Caco-2 (cell line): ENCODE data around the gene TAS1R3. TPM values are rescaled to one million over a fixed set of nuclear protein-coding genes. Genes with fewer than 3 reads are reported as not detected.

Source experiments
- BruUV-seq: library from RNA; stranded (reverse); fragments of 400-500 nt; replicated peaks from 2 replicates; lab custom pipeline; 2021; lab: Mats Ljungman, UMichigan
- CTCF ChIA-PET: fragments of 300-600 bp; sonication (Branson Sonifier 250); formaldehyde crosslinking; loops from one replicate; lab custom pipeline; 2022; ENCODE audit warnings: antibody characterized with exemption; lab: Charles Lee
- POLR2A ChIA-PET: fragments of 300-600 bp; sonication (Branson Sonifier 250); formaldehyde crosslinking; loops from one replicate; lab custom pipeline; 2022; ENCODE audit warnings: antibody characterized with exemption; lab: Charles Lee
- DNase-seq, 2 experiments: peaks; one replicate each; pipeline versions ENCODE4 v3.0.0 to v3.0.0-alpha.2; 2020 to 2022
- H3K27me3 ChIP-seq: replicated peaks from 2 replicates; pipeline ENCODE4 v1.6.0; 2011; ENCODE audit warnings: low read length; ENCODE audit not compliant: control insufficient read depth, insufficient read depth
- H3K36me3 ChIP-seq: 2 replicates; pipeline ENCODE4 v1.5.1; 2011; ENCODE audit warnings: low read length; ENCODE audit not compliant: control insufficient read depth, insufficient read depth
- H3K4me1 ChIP-seq: fragments of 250-450 bp; sonication (Bioruptor Pico); 2 replicates; pipeline ENCODE4 v1.5.1; 2020; ENCODE audit warnings: mild to moderate bottlenecking
- H3K4me3 ChIP-seq: 2 replicates; pipeline ENCODE4 v1.5.1; 2011; ENCODE audit warnings: low read depth, mild to moderate bottlenecking, control low read depth, low read length
- H3K9me3 ChIP-seq: fragments of 250-450 bp; sonication (Bioruptor Pico); 2 replicates; pipeline ENCODE4 v1.5.1; 2020; ENCODE audit warnings: mild to moderate bottlenecking, moderate library complexity
- H3K27ac Mint-ChIP-seq: one replicate; pipeline ENCODE4 v1.8.0; 2022; ENCODE audit warnings: mixed read lengths; ENCODE audit not compliant: unreplicated experiment
- H3K27me3 Mint-ChIP-seq: one replicate; pipeline ENCODE4 v1.8.0; 2022; ENCODE audit warnings: mixed read lengths; ENCODE audit not compliant: insufficient read depth, unreplicated experiment
- H3K36me3 Mint-ChIP-seq: one replicate; pipeline ENCODE4 v1.8.0; 2022; ENCODE audit warnings: mild to moderate bottlenecking, mixed read lengths; ENCODE audit not compliant: insufficient read depth, unreplicated experiment
- H3K4me1 Mint-ChIP-seq: one replicate; pipeline ENCODE4 v1.8.0; 2022; ENCODE audit warnings: low read depth, mixed read lengths; ENCODE audit not compliant: unreplicated experiment
- H3K4me3 Mint-ChIP-seq: one replicate; pipeline ENCODE4 v1.8.0; 2022; ENCODE audit warnings: mild to moderate bottlenecking, moderate library complexity, mixed read lengths; ENCODE audit not compliant: unreplicated experiment
- H3K9me3 Mint-ChIP-seq: one replicate; pipeline ENCODE4 v1.8.0; 2022; ENCODE audit warnings: mixed read lengths; ENCODE audit not compliant: unreplicated experiment
- intact Hi-C: fragments of 100-400 bp; cut with micrococcal nuclease; formaldehyde crosslinking; loops from one replicate; pipeline ENCODE4 v1.10.0; 2022; ENCODE audit not compliant: unreplicated experiment
- total RNA-seq: library from RNA; stranded (reverse); gene quantifications from 2 replicates; pipeline ENCODE4 v1.2.3, GENCODE V29; 2022
- TF ChIP-seq, protein P1 (sequence below), 2 experiments: fragments of 200-600 bp in 1 of 2; IDR thresholded peaks; 1 replicate in 1 of 2; 2 replicates in 1 of 2; pipeline versions ENCODE4 v1.5.1 to v1.8.0; 2011 to 2022; ENCODE audit warnings: antibody characterized with exemption in 1 of 2, control low read depth in 1 of 2, inconsistent platforms in 1 of 2, low read depth in 1 of 2, low read length in 1 of 2, mild to moderate bottlenecking in 1 of 2, moderate library complexity in 1 of 2; ENCODE audit not compliant: insufficient read depth in 1 of 2, severe bottlenecking in 1 of 2, unreplicated experiment in 1 of 2

The TAS1R3 gene
- total RNA-seq, 1 experiment from 2014 or later = 0.29 TPM

DNA sequence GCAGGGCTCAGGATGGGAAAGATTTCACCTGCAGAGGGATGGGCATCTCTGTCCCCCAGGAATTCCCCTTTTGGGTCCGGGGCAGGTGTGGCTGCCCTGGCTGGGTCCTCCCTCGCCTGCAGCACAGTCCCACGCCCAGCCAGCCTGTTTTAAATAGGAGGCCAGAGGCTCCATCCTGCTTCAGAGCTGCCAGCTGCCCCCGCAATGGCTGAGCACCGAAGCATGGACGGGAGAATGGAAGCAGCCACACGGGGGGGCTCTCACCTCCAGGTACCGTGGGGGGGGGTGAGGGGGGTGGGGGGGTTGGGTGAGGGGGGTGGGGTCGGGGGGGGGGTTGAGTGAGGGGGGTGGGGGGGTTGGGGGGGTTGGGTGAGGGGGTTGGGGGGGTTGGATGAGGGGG is 47.3 kb upstream of the TAS1R3 start:
- POLR2A ChIA-PET = no interaction called here
- H3K9me3 Mint-ChIP-seq = no peaks in the 10 kb centered on the region
- H3K4me3 ChIP-seq = no peak overlapping the region
- CTCF ChIA-PET = no interaction called here
- no peaks in the 10 kb centered on the region for H3K36me3 ChIP-seq
- H3K9me3 ChIP-seq = no peaks in the 10 kb centered on the region
- H3K27me3 Mint-ChIP-seq = no peaks in the 10 kb centered on the region
- intact Hi-C loops = no loop called here
- no peak overlapping the region for H3K27ac Mint-ChIP-seq
- no peak for DNase-seq
- no peaks in the 10 kb centered on the region for H3K27me3 ChIP-seq
- no TSS peak for BruUV-seq
- TF ChIP-seq, protein P1, sequence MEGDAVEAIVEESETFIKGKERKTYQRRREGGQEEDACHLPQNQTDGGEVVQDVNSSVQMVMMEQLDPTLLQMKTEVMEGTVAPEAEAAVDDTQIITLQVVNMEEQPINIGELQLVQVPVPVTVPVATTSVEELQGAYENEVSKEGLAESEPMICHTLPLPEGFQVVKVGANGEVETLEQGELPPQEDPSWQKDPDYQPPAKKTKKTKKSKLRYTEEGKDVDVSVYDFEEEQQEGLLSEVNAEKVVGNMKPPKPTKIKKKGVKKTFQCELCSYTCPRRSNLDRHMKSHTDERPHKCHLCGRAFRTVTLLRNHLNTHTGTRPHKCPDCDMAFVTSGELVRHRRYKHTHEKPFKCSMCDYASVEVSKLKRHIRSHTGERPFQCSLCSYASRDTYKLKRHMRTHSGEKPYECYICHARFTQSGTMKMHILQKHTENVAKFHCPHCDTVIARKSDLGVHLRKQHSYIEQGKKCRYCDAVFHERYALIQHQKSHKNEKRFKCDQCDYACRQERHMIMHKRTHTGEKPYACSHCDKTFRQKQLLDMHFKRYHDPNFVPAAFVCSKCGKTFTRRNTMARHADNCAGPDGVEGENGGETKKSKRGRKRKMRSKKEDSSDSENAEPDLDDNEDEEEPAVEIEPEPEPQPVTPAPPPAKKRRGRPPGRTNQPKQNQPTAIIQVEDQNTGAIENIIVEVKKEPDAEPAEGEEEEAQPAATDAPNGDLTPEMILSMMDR (IDR thresholded peaks at IDR 0.05; ENCODE audit: insufficient read depth in 1 of 2, low read depth in 1 of 2, low read length in 1 of 2, severe bottlenecking in 1 of 2, unreplicated experiment in 1 of 2) = no peak
- no peak overlapping the region for H3K4me3 Mint-ChIP-seq
- H3K4me1 ChIP-seq = no peaks in the 10 kb centered on the region
- H3K36me3 Mint-ChIP-seq = no peaks in the 10 kb centered on the region
- no peaks in the 10 kb centered on the region for H3K4me1 Mint-ChIP-seq

- no peaks in the 10 kb centered on the region for H3K27me3 Mint-ChIP-seq
- no peaks in the 10 kb centered on the region for H3K9me3 Mint-ChIP-seq
- no TSS peak for BruUV-seq
- H3K36me3 Mint-ChIP-seq = no peaks in the 10 kb centered on the region
- no peak overlapping the region for H3K4me3 Mint-ChIP-seq
- H3K9me3 ChIP-seq = no peaks in the 10 kb centered on the region
- no peaks in the 10 kb centered on the region for H3K4me1 Mint-ChIP-seq
- no peaks in the 10 kb centered on the region for H3K27me3 ChIP-seq
- DNase-seq = no peak
- TF ChIP-seq, protein P1 (IDR thresholded peaks at IDR 0.05; ENCODE audit: insufficient read depth in 1 of 2, low read depth in 1 of 2, low read length in 1 of 2, severe bottlenecking in 1 of 2, unreplicated experiment in 1 of 2) = peak in 1 of 2 experiments; percentile 6
- H3K36me3 ChIP-seq = no peaks in the 10 kb centered on the region
- ChIA-PET CTCF (no interaction called here), POLR2A (no interaction called here)
- no peak overlapping the region for H3K27ac Mint-ChIP-seq
- H3K4me1 ChIP-seq = no peaks in the 10 kb centered on the region
- no peak overlapping the region for H3K4me3 ChIP-seq
- intact Hi-C loops = no loop called here
Observed at GRCh38 chr1:1284221-1285101, 46.6 kb upstream of the TAS1R3 start.

DNA sequence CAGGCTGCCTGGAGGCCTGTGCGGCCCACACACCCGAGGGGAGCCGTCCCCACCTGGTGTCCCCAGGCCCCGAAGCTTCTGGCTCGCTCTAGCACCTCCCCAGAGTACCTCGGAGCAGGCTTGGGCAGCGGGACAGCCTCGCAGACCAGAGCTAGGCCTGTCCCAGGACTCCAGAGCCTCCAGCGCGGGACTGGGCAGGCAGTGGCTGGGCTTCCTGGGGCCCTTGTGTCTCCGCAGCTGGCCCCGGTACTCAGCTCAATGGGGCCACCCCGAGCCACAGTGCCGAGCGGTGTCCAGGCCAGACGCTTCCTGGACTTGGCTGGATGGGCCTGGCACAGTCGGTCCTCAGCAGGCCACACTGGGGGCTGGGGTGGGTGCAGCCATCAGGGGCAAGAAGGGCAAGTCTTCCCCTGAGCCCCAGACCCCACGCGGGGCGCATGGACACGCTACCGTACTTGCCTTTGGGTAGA is 45.9 kb upstream of the TAS1R3 start:
- no peaks in the 10 kb centered on the region for H3K36me3 ChIP-seq
- no peak overlapping the region for H3K4me3 ChIP-seq
- BruUV-seq = no TSS peak
- peaks cover 4% of the 10 kb centered on the region for H3K36me3 Mint-ChIP-seq
- intact Hi-C loops = no loop called here
- no peak for DNase-seq
- H3K4me3 Mint-ChIP-seq = no peak overlapping the region
- no peaks in the 10 kb centered on the region for H3K27me3 ChIP-seq
- no peaks in the 10 kb centered on the region for H3K4me1 ChIP-seq
- POLR2A ChIA-PET = no interaction called here
- no peaks in the 10 kb centered on the region for H3K9me3 ChIP-seq
- H3K27me3 Mint-ChIP-seq = peaks cover 2% of the 10 kb centered on the region
- TF ChIP-seq, protein P1 (IDR thresholded peaks at IDR 0.05; ENCODE audit: insufficient read depth in 1 of 2, low read depth in 1 of 2, low read length in 1 of 2, severe bottlenecking in 1 of 2, unreplicated experiment in 1 of 2) = no peak
- H3K9me3 Mint-ChIP-seq = peaks cover 5% of the 10 kb centered on the region
- no peak overlapping the region for H3K27ac Mint-ChIP-seq
- H3K4me1 Mint-ChIP-seq = no peaks in the 10 kb centered on the region
- CTCF ChIA-PET = no interaction called here
